GM21447 (cell line): ENCODE results near the gene RBM45.

Experiments
- ATAC-seq: cut with Tn5 transposase; IDR thresholded peaks from one replicate; pipeline ENCODE4 v1.9.1; 2021; ENCODE audit not compliant: unreplicated experiment

RBM45 gene

GRCh38 chr2:178157574-178157973 lies 45.3 kb downstream of the RBM45 start:
- no peak for ATAC-seq

GRCh38 chr2:178159966-178160365 lies 47.7 kb downstream of the RBM45 start:
- no peak for ATAC-seq

GRCh38 chr2:178160601-178161000 lies 48.4 kb downstream of the RBM45 start:
- no peak for ATAC-seq

- ATAC-seq = no peak
These were observed 51.2 kb downstream of the RBM45 start for GRCh38 chr2:178163395-178163794.

- no peak for ATAC-seq
These were observed 51.7 kb downstream of the RBM45 start for GRCh38 chr2:178163911-178164310.

GRCh38 chr2:178173657-178174056 lies 61.4 kb downstream of the RBM45 start:
- no peak for ATAC-seq

- no peak for ATAC-seq
These were observed 64.9 kb downstream of the RBM45 start for GRCh38 chr2:178177066-178177679.
